ENCODE data around the gene CFAP107.
"Not testable (repeated sequence)": the region's sequence is repeated elsewhere in the genome, so short reads cannot be mapped to it uniquely, and the experiment has no call there.

Gene CFAP107

GRCh38 chr1:12781488-12781887 lies 35.5 kb downstream of the CFAP107 start:
- not testable (repeated sequence) for DNase-seq

- not testable (repeated sequence) for DNase-seq
Measured at GRCh38 chr1:12783783-12784182, 37.8 kb downstream of the CFAP107 start.

GRCh38 chr1:12784729-12785128 lies 38.7 kb downstream of the CFAP107 start:
- DNase-seq, result not testable (repeated sequence)

GRCh38 chr1:12791097-12791496 lies 45.1 kb downstream of the CFAP107 start, which contains the start of gene PRAMEF1:
Gene PRAMEF1 (plus strand): TSS chr1:12791397. CDS start chr1:12793228, 1,831 bp downstream.
- DNase-seq, result not testable (repeated sequence)

GRCh38 chr1:12798911-12799310 lies 52.9 kb downstream of the CFAP107 start:
- no peak for DNase-seq

GRCh38 chr1:12799730-12800129 lies 53.7 kb downstream of the CFAP107 start:
- DNase-seq, result no peak

- no peak for DNase-seq
Measured at GRCh38 chr1:12809933-12810332, 63.9 kb downstream of the CFAP107 start.

GRCh38 chr1:12810691-12811408 lies 64.8 kb downstream of the CFAP107 start:
- no peak for DNase-seq

GRCh38 chr1:12811409-12811784 lies 65.4 kb downstream of the CFAP107 start:
- DNase-seq, result no peak
